Transverse colon (tissue), 4 donors: ENCODE data around the gene KASH5.

ENCODE experiments used
- CTCF ChIP-seq, 5 experiments: fragments of 200-600 bp in 3 of 5; fragments of 450-650 bp in 2 of 5; sonication (generic) in 3 of 5; IDR thresholded peaks; 1 replicate in 2 of 5; 2 replicates in 3 of 5; pipeline ENCODE4 v1.5.1; 2016 to 2017; ENCODE audit warnings: antibody characterized with exemption in 5 of 5, inconsistent platforms in 3 of 5, mild to moderate bottlenecking in 2 of 5, moderate library complexity in 1 of 5
- POLR2A ChIP-seq: fragments of 450-650 bp; IDR thresholded peaks from one replicate; pipeline ENCODE4 v1.6.1; 2016; ENCODE audit warnings: antibody characterized with exemption, mild to moderate bottlenecking, moderate library complexity
- POLR2AphosphoS5 ChIP-seq, 3 donors: sonication (generic); formaldehyde crosslinking; IDR thresholded peaks; one replicate each; pipeline ENCODE4 v1.6.1; 2016; ENCODE audit warnings: antibody characterized with exemption in 3 of 3

GRCh38 chr19:49427339-49427738 lies 39.3 kb downstream of the KASH5 start:
- TF ChIP-seq CTCF (IDR thresholded peaks at IDR 0.05): no peak
- no peak for TF ChIP-seq POLR2A
- no peak for TF ChIP-seq POLR2AphosphoS5 (IDR thresholded peaks at IDR 0.05)
